Posterior cingulate gyrus (tissue), 11 donors: ENCODE results near the gene ZFPM1.
"Not testable (repeated sequence)": the region's sequence is repeated elsewhere in the genome, so short reads cannot be mapped to it uniquely, and the experiment has no call there.

Source experiments
- DNase-seq, 10 donors: peaks; one replicate each; pipeline versions ENCODE4 v3.0.0 to v3.0.0-alpha.2; 2020 to 2021; ENCODE audit warnings: mixed read lengths in 3 of 10
- intact Hi-C: fragments of 100-400 bp; cut with DNase I; formaldehyde crosslinking; loops from one replicate; pipeline ENCODE4 v1.15.1; 2023

ZFPM1 gene

GRCh38 chr16:88475037-88475436, 22.0 kb downstream of the ZFPM1 start:
- DNase-seq: no peak
- intact Hi-C loops: no loop called here

GRCh38 chr16:88476203-88476602, 23.1 kb downstream of the ZFPM1 start:
- intact Hi-C loops: no loop called here
- no peak for DNase-seq

- DNase-seq: no peak
- intact Hi-C loops: no loop called here
Measured at GRCh38 chr16:88476817-88477397, 23.8 kb downstream of the ZFPM1 start.

- no peak for DNase-seq
- intact Hi-C loops: no loop called here
Measured at GRCh38 chr16:88477631-88478519, 24.8 kb downstream of the ZFPM1 start.

GRCh38 chr16:88478889-88479792, 26.1 kb downstream of the ZFPM1 start:
- DNase-seq: no peak
- intact Hi-C loops: no loop called here

- no peak for DNase-seq
- intact Hi-C loops: no loop called here
Measured at GRCh38 chr16:88479793-88480760, 27.0 kb downstream of the ZFPM1 start.

- no peak for DNase-seq
- intact Hi-C loops: no loop called here
Measured at GRCh38 chr16:88480829-88481228, 27.7 kb downstream of the ZFPM1 start.

GRCh38 chr16:88481851-88482250, 28.8 kb downstream of the ZFPM1 start:
- intact Hi-C loops: no loop called here
- DNase-seq: no peak

- DNase-seq: no peak
- intact Hi-C loops: no loop called here
Measured at GRCh38 chr16:88482630-88483391, 29.7 kb downstream of the ZFPM1 start.

- DNase-seq: no peak
- intact Hi-C loops: no loop called here
Measured at GRCh38 chr16:88483392-88483641, 30.2 kb downstream of the ZFPM1 start.

GRCh38 chr16:88484505-88485365, 31.7 kb downstream of the ZFPM1 start:
- no peak for DNase-seq
- intact Hi-C loops: no loop called here

- intact Hi-C loops: not testable (repeated sequence)
Measured at GRCh38 chr16:88485366-88485741, 32.3 kb downstream of the ZFPM1 start.

GRCh38 chr16:88486398-88487123, 33.5 kb downstream of the ZFPM1 start:
- DNase-seq: no peak
- intact Hi-C loops: no loop called here

More at GRCh38 chr16:88485366-88485741, 32.3 kb downstream of the ZFPM1 start:
- not testable (repeated sequence) for DNase-seq

- intact Hi-C loops: no loop called here
- no peak for DNase-seq
Measured at GRCh38 chr16:88487124-88487432, 34.0 kb downstream of the ZFPM1 start.

- no peak for DNase-seq
- intact Hi-C loops: no loop called here
Measured at GRCh38 chr16:88487920-88488851, 35.1 kb downstream of the ZFPM1 start.

GRCh38 chr16:88489163-88489741, 36.2 kb downstream of the ZFPM1 start:
- intact Hi-C loops: no loop called here
- DNase-seq: no peak
